ENCODE measurements around the gene CALU. TPM values are rescaled to one million over a fixed set of nuclear protein-coding genes. Genes with fewer than 3 reads are reported as not detected.

The CALU gene
- total RNA-seq, 1 experiment from 2014 or later, result 168 TPM

DNA sequence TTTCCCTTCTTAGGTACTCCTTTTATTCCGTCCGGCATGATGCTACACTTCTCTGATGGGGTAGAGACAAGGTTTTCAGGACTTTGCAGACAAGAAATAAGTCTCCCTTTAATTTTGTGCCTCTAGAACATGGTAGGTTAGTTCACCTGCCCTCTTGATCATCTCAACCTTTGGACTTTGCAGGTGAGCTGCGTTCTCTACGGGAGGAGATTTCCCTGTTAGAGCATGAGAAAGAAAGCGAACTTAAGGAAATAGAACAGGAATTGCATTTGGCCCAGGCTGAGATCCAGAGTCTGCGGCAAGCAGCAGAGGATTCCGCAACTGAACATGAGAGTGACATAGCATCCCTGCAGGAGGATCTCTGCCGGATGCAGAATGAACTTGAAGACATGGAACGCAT, 61.8 kb downstream of the CALU start:
- TF ChIP-seq, protein P1, sequence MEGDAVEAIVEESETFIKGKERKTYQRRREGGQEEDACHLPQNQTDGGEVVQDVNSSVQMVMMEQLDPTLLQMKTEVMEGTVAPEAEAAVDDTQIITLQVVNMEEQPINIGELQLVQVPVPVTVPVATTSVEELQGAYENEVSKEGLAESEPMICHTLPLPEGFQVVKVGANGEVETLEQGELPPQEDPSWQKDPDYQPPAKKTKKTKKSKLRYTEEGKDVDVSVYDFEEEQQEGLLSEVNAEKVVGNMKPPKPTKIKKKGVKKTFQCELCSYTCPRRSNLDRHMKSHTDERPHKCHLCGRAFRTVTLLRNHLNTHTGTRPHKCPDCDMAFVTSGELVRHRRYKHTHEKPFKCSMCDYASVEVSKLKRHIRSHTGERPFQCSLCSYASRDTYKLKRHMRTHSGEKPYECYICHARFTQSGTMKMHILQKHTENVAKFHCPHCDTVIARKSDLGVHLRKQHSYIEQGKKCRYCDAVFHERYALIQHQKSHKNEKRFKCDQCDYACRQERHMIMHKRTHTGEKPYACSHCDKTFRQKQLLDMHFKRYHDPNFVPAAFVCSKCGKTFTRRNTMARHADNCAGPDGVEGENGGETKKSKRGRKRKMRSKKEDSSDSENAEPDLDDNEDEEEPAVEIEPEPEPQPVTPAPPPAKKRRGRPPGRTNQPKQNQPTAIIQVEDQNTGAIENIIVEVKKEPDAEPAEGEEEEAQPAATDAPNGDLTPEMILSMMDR (conservative IDR thresholded peaks at IDR 0.05), result no peak

More for the DNA sequence above, 61.8 kb downstream of the CALU start:
- H3T11ph ChIP-seq (ENCODE audit: low read length), result no peak overlapping the region
- Mint-ChIP-seq H3K4me1 (peaks cover 16 to 23% of the 10 kb centered on the region in 2 experiments), H3K36me3 (ENCODE audit: insufficient read depth in 1 of 3, low read depth in 3 of 3) (peaks cover 31 to 56% (median 55%) of the 10 kb centered on the region in 3 experiments), H3K9me3 (no peaks in the 10 kb centered on the region; a peak in 1 of 5 replicates), H3K4me3 (no peak overlapping the region), H3K27me3 (ENCODE audit: low read depth) (no peaks in the 10 kb centered on the region), H3K27ac (no peak overlapping the region; a peak in 1 of 7 replicates)
- H4K20me1 ChIP-seq (ENCODE audit: control insufficient read depth, insufficient read depth, insufficient read length), result no peaks in the 10 kb centered on the region
- no peak overlapping the region for H4K5ac ChIP-seq (ENCODE audit: insufficient read length, low read depth, low read length)
- no peaks in the 10 kb centered on the region for H3K79me2 ChIP-seq (ENCODE audit: insufficient read depth, low read length)
- no peak overlapping the region for H2BK5ac ChIP-seq (ENCODE audit: insufficient read length, low read length)
- H3K56ac ChIP-seq (ENCODE audit: insufficient read length, low read depth, low read length), result no peak overlapping the region
- no peak overlapping the region for H2BK15ac ChIP-seq (ENCODE audit: low read depth, low read length)
- no peak for DNase-seq
- H3K79me1 ChIP-seq (ENCODE audit: insufficient read depth, low read depth, low read length, poor library complexity, severe bottlenecking), result no peaks in the 10 kb centered on the region
- no peaks in the 10 kb centered on the region for H3K23me2 ChIP-seq (ENCODE audit: insufficient read length, low read depth, low read length, poor library complexity, severe bottlenecking)
- H3K4me1 ChIP-seq (ENCODE audit: insufficient read depth, low read length), result no peaks in the 10 kb centered on the region; the same call in 1 of the 2 replicates
- no peak overlapping the region for H3K27ac ChIP-seq (ENCODE audit: insufficient read length, low read depth, low read length)
- H3K14ac ChIP-seq (ENCODE audit: insufficient read depth, low read length), result no peak overlapping the region
- H2AK5ac ChIP-seq (ENCODE audit: insufficient read length, low read length), result no peak overlapping the region
- no peaks in the 10 kb centered on the region for H3K27me3 ChIP-seq (ENCODE audit: insufficient read depth, low read length)
- no peak overlapping the region for H3K23ac ChIP-seq (ENCODE audit: insufficient read length, low read depth, low read length)
- no CpG with 5 or more reads among the region's 9 CpGs for WGBS (ENCODE audit: extremely low coverage, insufficient read length, low lambda C conversion rate)
- H3K4ac ChIP-seq (ENCODE audit: low read depth, low read length), result no peak overlapping the region
- no peak overlapping the region for H2BK12ac ChIP-seq (ENCODE audit: insufficient read length, low read depth, low read length)
- H3K9me3 ChIP-seq (ENCODE audit: control insufficient read depth, low read depth, low read length), result no peaks in the 10 kb centered on the region
- H3K18ac ChIP-seq (ENCODE audit: insufficient read length, low read depth, low read length), result no peak overlapping the region
- H4K8ac ChIP-seq (replicated peaks; ENCODE audit: insufficient read length, low read depth, low read length), result no peak overlapping the region
- no peak overlapping the region for H3K9ac ChIP-seq (ENCODE audit: extremely low read depth, insufficient read length, low read length)
- H2BK20ac ChIP-seq (ENCODE audit: low read depth, low read length, poor library complexity, severe bottlenecking), result no peak overlapping the region
- no peak overlapping the region for H3K4me2 ChIP-seq (ENCODE audit: insufficient read depth, insufficient read length, low read length)
- no peak overlapping the region for H2AFZ ChIP-seq (ENCODE audit: low read length)
- no peak overlapping the region for H4K91ac ChIP-seq (ENCODE audit: insufficient read length, low read depth, low read length)
- H2BK120ac ChIP-seq (ENCODE audit: low read depth, low read length, poor library complexity, severe bottlenecking), result no peak overlapping the region

Measured in H9 (cell line).